ENCODE measurements around the gene CHD6.

Gene CHD6

GRCh38 chr20:41600926-41601631 lies 17.1 kb downstream of the CHD6 start:
- no peak for DNase-seq
- in situ Hi-C loops (cut with HindIII; ENCODE audit: low pct_ligation_motif_present, low pct_unique_long_range_greater_than_20kb, low sequenced_read_pairs), result no loop called here

DNA sequence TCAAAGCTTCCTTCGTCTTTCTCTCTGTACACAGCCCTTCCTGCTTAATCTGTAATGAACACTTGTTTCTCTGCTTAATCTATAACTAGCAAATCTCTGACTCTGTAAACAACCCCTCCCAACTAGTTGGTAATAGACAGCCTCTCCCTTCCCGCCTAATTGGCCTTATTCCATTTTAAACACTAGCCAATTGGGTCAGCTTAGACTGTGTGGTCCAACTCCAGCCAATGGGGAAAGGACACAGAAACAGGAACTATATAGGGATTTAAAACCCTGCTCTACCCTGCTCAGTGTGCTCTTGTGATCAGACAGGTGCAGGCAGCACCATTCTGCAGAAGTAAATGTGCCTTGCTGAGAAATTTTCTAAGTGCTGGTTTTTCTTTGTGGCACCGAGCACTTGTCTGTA lies 18.5 kb downstream of the CHD6 start:
- in situ Hi-C loops (cut with HindIII; ENCODE audit: low pct_ligation_motif_present, low pct_unique_long_range_greater_than_20kb, low sequenced_read_pairs), result no loop called here
- DNase-seq, result no peak

DNA sequence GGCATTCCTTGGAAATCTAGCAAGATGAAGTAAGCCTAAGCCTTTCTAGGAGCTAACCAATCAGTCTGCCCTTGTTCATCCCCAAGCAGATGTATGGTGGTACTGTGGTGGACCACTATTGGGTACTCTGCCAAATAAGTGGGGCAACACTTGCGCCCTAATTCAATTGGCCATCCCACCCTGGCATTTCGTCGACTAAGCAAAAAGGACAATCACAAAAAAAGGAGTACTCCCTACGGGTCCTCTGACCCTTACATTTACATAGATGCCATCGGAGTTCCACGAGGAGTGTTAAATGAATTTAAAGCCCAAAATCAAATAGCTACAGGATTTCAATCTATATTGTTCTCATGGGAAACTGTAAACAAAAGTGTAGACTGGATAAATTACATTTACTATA lies 19.5 kb downstream of the CHD6 start:
- no peak for DNase-seq
- in situ Hi-C loops (cut with HindIII; ENCODE audit: low pct_ligation_motif_present, low pct_unique_long_range_greater_than_20kb, low sequenced_read_pairs), result no loop called here

GRCh38 chr20:41594514-41595322 lies 23.5 kb downstream of the CHD6 start:
- DNase-seq, result no peak
- in situ Hi-C loops (cut with HindIII; ENCODE audit: low pct_ligation_motif_present, low pct_unique_long_range_greater_than_20kb, low sequenced_read_pairs), result no loop called here

DNA sequence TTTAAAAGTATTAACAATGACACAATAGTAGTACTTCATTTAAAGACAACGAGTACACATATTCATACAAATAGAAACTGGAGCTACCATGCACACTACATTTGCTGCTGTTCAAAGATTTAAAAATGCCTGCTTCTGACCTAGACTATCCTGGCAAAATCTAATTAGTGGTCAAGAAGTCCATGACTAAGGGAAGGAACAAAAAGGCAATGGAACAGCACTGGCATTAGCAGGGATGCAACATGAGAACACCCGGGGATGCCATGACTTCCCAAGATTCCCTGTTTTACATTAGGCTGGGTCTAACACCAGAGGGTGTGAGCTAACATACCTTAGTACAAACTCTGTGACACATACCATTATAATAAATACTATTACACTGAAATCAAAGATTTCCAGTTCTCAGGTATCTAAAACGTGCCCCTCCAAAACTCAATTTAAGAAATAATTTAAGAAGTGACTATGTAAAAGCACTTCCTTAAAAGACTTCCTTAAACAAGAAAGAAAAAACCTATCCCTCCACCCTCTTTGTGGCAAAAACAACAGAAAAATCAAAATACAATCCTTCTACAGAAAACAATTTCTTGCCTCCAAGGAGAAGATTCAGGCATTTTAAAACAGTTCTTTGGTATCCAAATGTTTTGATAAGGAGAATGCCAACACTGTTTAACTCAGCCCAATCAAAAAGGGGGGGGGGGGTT lies 25.5 kb downstream of the CHD6 start:
- DNase-seq, result no peak
- in situ Hi-C loops (cut with HindIII; ENCODE audit: low pct_ligation_motif_present, low pct_unique_long_range_greater_than_20kb, low sequenced_read_pairs), result no loop called here

DNA sequence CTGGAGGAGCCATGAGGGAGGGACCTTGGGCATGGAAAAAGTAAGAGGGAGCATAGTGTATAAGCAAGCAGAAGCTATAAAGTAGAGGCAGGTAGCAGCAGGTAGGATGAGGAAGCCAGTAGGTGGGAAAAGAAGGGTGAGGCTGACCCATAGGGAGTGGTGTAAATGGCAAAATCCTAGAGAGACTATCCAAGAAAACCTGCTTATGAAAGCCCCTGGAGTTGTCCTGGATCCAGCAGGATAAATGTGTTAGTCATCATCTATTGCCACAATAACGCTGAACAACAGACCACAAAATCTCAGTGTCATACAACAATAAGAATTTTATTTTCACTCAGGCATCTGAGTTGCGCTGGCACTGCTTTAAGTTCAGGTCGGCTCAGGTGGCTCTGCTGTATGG lies 30.2 kb downstream of the CHD6 start:
- in situ Hi-C loops (cut with HindIII; ENCODE audit: low pct_ligation_motif_present, low pct_unique_long_range_greater_than_20kb, low sequenced_read_pairs), result no loop called here
- DNase-seq, result no peak

GRCh38 chr20:41587523-41587922 lies 30.7 kb downstream of the CHD6 start:
- DNase-seq, result no peak
- in situ Hi-C loops (cut with HindIII; ENCODE audit: low pct_ligation_motif_present, low pct_unique_long_range_greater_than_20kb, low sequenced_read_pairs), result no loop called here

GRCh38 chr20:41586772-41587171 lies 31.4 kb downstream of the CHD6 start:
- DNase-seq, result no peak
- in situ Hi-C loops (cut with HindIII; ENCODE audit: low pct_ligation_motif_present, low pct_unique_long_range_greater_than_20kb, low sequenced_read_pairs), result no loop called here

GRCh38 chr20:41580350-41580749 lies 37.8 kb downstream of the CHD6 start:
- in situ Hi-C loops (cut with HindIII; ENCODE audit: low pct_ligation_motif_present, low pct_unique_long_range_greater_than_20kb, low sequenced_read_pairs), result no loop called here
- DNase-seq, result no peak

DNA sequence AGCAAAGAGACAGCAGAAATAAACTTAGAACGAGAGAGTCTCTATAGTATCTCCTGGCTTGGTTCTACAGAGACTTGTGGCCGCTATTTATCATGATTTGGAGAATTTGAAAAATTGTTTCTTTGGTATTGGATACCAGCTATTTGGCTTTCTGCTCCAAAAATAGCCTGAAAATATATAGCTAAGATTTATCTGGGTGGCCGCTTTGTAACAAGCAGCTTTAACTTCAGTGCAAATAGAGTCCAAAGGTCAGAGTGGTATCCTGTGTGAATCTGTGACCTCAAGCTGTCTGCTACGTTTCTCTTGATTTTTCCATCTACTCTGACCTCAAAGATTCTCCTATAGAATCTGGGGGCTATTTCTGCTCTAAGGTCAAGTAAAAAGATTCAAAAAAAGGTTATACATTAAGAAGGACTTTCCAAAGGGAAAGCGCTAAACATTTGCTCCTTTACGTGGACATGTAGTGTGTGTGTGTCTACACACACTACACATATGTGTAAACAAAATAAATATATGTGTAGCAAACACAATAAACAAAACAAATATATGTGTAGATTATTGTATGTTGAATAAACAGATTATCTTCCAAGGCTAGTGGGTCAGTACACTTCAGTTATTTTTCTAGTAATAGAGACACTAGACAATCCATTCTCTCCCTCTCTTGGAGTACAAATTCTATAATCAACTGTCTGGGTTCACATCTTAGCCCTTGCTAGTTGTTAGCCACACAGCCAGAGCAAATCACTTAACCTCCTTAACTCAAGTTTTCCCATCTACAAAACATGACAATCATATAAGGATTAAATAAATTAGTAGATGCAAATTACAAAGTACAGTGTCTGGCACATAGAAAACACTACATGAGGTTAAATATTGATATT lies 40.8 kb downstream of the CHD6 start:
- DNase-seq, result no peak
- in situ Hi-C loops (cut with HindIII; ENCODE audit: low pct_ligation_motif_present, low pct_unique_long_range_greater_than_20kb, low sequenced_read_pairs), result no loop called here

GRCh38 chr20:41575412-41575811 lies 42.8 kb downstream of the CHD6 start:
- DNase-seq, result peak; percentile 3
- in situ Hi-C loops (cut with HindIII; ENCODE audit: low pct_ligation_motif_present, low pct_unique_long_range_greater_than_20kb, low sequenced_read_pairs), result no loop called here

GRCh38 chr20:41574802-41575389 lies 43.3 kb downstream of the CHD6 start:
- in situ Hi-C loops (cut with HindIII; ENCODE audit: low pct_ligation_motif_present, low pct_unique_long_range_greater_than_20kb, low sequenced_read_pairs), result no loop called here
- DNase-seq, result peak; percentile 8

GRCh38 chr20:41573955-41574354 lies 44.2 kb downstream of the CHD6 start:
- no peak for DNase-seq
- in situ Hi-C loops (cut with HindIII; ENCODE audit: low pct_ligation_motif_present, low pct_unique_long_range_greater_than_20kb, low sequenced_read_pairs), result no loop called here

DNA sequence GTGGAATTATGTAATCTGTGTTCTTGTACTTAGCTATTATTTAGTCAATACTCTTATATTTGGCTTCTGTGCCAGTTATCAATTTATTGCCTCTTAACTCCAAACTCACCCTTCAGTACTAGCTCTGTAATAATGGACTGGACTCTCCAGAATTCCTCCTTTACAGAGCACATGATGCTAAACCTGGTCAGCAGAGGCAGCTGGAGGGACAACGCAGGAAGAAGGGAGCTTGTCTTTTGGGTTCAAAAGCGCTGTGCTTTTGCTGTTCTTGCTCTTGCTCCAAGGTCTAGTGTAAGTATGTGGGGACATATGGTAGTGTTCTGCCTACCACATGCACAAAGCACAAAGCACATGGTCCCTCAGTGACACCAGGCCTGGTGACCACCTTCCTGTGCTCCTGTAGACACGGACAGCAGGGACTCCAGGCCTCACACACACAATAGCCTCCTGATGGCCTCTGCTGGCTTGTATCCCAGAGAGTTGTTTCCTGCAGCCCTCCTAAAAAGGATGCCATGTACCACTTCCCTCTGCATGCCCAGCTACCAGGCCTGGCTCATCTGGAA lies 46.1 kb downstream of the CHD6 start:
- no peak for DNase-seq
- in situ Hi-C loops (cut with HindIII; ENCODE audit: low pct_ligation_motif_present, low pct_unique_long_range_greater_than_20kb, low sequenced_read_pairs), result no loop called here

DNA sequence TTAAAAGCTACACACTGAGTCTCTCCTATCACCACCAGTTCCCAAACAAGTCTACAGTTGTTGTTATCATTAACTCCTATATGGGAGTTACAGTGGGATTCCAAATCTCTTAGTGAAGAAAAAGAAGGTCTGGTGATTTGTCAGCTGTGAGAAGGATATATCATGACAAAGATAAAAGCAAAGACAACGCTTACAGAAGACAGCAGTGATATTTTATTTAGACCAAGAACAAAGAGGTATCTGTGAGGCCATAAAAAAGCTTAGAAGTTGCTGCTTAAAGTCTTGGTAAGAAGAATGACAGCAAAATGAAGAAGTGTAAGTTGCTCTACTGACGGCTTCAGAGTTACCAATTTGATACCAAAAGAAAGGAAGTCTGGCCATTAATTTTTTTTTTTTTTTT lies 47.2 kb downstream of the CHD6 start:
- no peak for DNase-seq
- in situ Hi-C loops (cut with HindIII; ENCODE audit: low pct_ligation_motif_present, low pct_unique_long_range_greater_than_20kb, low sequenced_read_pairs), result no loop called here

GRCh38 chr20:41570557-41570956 lies 47.6 kb downstream of the CHD6 start:
- in situ Hi-C loops (cut with HindIII; ENCODE audit: low pct_ligation_motif_present, low pct_unique_long_range_greater_than_20kb, low sequenced_read_pairs), result no loop called here
- DNase-seq, result no peak

DNA sequence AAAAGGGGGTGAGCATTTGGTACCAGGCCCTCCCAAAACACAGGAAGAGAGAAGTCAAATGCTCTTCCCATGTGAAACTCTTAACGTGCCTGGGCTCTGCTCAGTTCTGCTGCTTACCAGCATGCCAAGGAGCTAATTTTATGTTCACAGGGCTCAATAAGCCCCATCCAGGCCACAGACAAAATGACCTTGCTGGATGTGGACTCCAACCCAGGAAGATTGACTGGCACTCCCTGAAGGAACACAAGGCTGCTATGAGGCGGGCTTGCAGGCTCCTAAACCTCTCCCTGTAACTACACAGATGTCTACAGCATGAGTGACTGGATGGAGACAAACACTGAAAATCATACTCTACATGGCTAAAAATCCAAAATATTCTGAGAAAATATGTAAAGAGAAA lies 50.6 kb downstream of the CHD6 start:
- no peak for DNase-seq
- in situ Hi-C loops (cut with HindIII; ENCODE audit: low pct_ligation_motif_present, low pct_unique_long_range_greater_than_20kb, low sequenced_read_pairs), result no loop called here

DNA sequence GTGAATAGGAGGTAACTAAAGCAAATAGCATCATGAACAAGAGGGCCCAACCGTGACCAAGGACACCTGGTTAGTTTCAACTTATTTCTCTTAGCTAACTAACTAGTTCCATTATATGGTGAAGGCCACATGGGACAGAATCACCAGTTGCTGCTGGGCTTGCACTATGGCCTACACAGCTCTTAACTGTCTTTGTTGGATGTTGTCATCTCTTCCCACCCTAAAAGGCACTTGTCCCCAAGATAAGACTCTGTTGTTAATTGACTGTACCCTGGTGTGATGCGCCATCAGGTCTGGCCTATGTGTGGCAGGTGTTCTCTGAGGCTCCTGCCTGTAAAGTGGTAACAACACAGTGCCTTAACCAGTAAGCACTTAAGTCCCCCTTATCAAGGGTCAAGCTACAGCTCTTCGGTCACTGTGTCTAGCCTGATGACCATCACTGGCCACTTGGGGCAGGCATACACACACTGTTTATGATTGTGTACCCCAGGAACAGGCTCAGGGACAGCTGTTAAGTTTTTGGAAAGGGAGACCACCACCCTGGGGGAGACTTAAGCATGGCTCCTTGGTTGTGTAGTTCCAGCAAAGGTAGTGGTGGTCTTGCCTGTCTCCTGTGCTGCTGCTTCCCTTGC lies 51.2 kb downstream of the CHD6 start:
- in situ Hi-C loops (cut with HindIII; ENCODE audit: low pct_ligation_motif_present, low pct_unique_long_range_greater_than_20kb, low sequenced_read_pairs), result no loop called here
- no peak for DNase-seq
